Aorta (tissue), 5 donors: ENCODE measurements around the gene CD160. TPM values are rescaled to one million over a fixed set of nuclear protein-coding genes. Genes with fewer than 3 reads are reported as not detected.
"Not testable (repeated sequence)": the region's sequence is repeated elsewhere in the genome, so short reads cannot be mapped to it uniquely, and the experiment has no call there.

Source experiments
- ATAC-seq: fragments of 200-7000 bp; cut with Tn5 transposase; one replicate; pipeline ENCODE4 v1.9.1; 2022; ENCODE audit warnings: moderate library complexity; ENCODE audit not compliant: low FRiP score
- DNase-seq, 2 donors: peaks; one replicate each; pipeline ENCODE4 v3.0.0-alpha.2; 2020
- H3K27ac ChIP-seq, 2 donors: one replicate each; pipeline ENCODE4 v1.5.1; 2013; ENCODE audit warnings: low read length in 2 of 2, mild to moderate bottlenecking in 2 of 2, moderate library complexity in 2 of 2, control low read depth in 1 of 2, inconsistent platforms in 1 of 2, low read depth in 1 of 2
- H3K27me3 ChIP-seq, 2 donors: one replicate each; pipeline ENCODE4 v1.6.1; 2013; ENCODE audit warnings: control low read depth in 1 of 2, low read length in 1 of 2, mild to moderate bottlenecking in 1 of 2, moderate library complexity in 1 of 2; ENCODE audit not compliant: insufficient read depth in 2 of 2, control insufficient read depth in 1 of 2
- H3K36me3 ChIP-seq, 2 donors: one replicate each; pipeline ENCODE4 v1.6.1; 2013; ENCODE audit warnings: control low read depth in 1 of 2, low read length in 1 of 2, mild to moderate bottlenecking in 1 of 2; ENCODE audit not compliant: insufficient read depth in 2 of 2, control insufficient read depth in 1 of 2
- H3K4me1 ChIP-seq, 2 donors: one replicate each; pipeline ENCODE4 v1.6.1; 2013; ENCODE audit warnings: low read length in 2 of 2, control low read depth in 1 of 2, mild to moderate bottlenecking in 1 of 2, moderate library complexity in 1 of 2; ENCODE audit not compliant: insufficient read depth in 2 of 2, control insufficient read depth in 1 of 2
- H3K4me3 ChIP-seq, 2 donors: one replicate each; pipeline ENCODE4 v1.5.1; 2013; ENCODE audit warnings: low read length in 2 of 2, control low read depth in 1 of 2, mild to moderate bottlenecking in 1 of 2
- H3K9me3 ChIP-seq: one replicate; pipeline ENCODE4 v1.6.1; 2013; ENCODE audit warnings: mild to moderate bottlenecking, low read length; ENCODE audit not compliant: control insufficient read depth
- WGBS, 2 donors: extraction: QIAGEN DNeasy Blood & Tissue Kit; methylation state at CpG; one replicate each; pipeline ENCODE4 v1.1.7; 2013; 5-methylcytosine and 5-hydroxymethylcytosine counted together
- intact Hi-C, 2 donors: fragments of 100-400 bp; cut with DNase I; formaldehyde crosslinking; loops; one replicate each; pipeline versions ENCODE4 v1.14.2 to v1.15.0; 2022
- polyA plus RNA-seq, 2 donors: library from polyadenylated mRNA; stranded (reverse); fragments of 200-250 nt; gene quantifications; one replicate each; pipeline ENCODE4 v1.2.3, GENCODE V29; 2013
- total RNA-seq, 2 donors: library from RNA; stranded (reverse); fragmentation: NEBNext Ultra II Directional; extraction: Animal tissue kit (Norgen Biotek cat#: 25700); gene quantifications; one replicate each; pipeline ENCODE4 v1.2.1, GENCODE V29; 2021
- donor health status: healthy with polysubstance abuse.
- donor health status: Bipolar disorder and iron deficiency.
- donor health status: DM: no; HTN: no; CAD: no.
- donor health status: DM: no; HTN: no; CAD: no.
- donor health status: DM: yes; HTN: yes; CAD: no.

The CD160 gene
- total and polyA plus RNA-seq, 4 donors = 0.30 to 1.0 TPM; not detected in 2

DNA sequence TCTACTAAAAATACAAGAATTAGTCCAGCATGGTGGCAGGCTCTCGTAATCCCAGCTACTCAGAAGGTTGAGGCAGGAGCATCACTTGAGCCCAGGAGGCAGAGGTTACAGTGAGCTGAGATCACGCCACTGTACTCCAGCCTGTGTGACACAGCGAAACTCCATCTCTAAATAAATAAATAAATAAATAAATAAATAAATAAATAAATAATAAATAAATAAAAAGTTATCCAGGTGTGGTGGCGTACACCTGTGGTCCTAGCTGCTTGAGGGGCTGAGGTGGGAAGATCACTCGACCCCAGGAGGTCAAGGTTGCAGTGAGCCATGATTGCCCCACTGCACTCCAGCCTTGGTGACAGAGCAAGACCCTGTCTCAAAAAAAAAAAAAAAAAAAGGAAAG, 834 bp upstream of the CD160 start:
- H3K4me3 ChIP-seq, H3K4me1 ChIP-seq, H3K27me3 ChIP-seq, H3K36me3 ChIP-seq, H3K9me3 ChIP-seq, DNase-seq, H3K27ac ChIP-seq, ATAC-seq, intact Hi-C loops: not testable (repeated sequence)
- 98% methylated on average over 5 of the region's 5 CpGs for WGBS, 2 donors

DNA sequence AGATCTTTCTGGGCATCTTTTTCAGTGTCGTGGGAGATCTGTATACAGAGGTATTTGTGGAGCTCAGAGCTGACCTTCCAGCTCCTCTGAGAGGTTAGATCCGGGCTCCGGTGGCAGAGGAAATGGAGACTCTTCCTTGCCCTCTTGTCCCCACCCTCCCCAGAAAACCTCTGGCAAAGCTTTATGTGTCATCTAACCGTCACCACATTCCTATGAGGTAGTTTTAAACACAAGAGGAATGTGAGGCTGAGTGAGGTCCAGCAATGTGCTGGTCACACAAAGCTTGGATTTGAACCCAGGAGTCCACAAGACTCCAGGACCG, 1.2 kb downstream of the CD160 start:
- H3K9me3 ChIP-seq = no peaks in the 10 kb centered on the region
- no peak overlapping the region for H3K27ac ChIP-seq
- WGBS, 2 donors = 31 to 36% methylated on average over 5 of the region's 5 CpGs
- intact Hi-C loops = no loop called here
- ATAC-seq (no peak), DNase-seq (no peak)
- H3K27me3 ChIP-seq = no peaks in the 10 kb centered on the region
- H3K4me1 ChIP-seq = no peaks in the 10 kb centered on the region
- H3K4me3 ChIP-seq = no peak overlapping the region
- no peaks in the 10 kb centered on the region for H3K36me3 ChIP-seq

DNA sequence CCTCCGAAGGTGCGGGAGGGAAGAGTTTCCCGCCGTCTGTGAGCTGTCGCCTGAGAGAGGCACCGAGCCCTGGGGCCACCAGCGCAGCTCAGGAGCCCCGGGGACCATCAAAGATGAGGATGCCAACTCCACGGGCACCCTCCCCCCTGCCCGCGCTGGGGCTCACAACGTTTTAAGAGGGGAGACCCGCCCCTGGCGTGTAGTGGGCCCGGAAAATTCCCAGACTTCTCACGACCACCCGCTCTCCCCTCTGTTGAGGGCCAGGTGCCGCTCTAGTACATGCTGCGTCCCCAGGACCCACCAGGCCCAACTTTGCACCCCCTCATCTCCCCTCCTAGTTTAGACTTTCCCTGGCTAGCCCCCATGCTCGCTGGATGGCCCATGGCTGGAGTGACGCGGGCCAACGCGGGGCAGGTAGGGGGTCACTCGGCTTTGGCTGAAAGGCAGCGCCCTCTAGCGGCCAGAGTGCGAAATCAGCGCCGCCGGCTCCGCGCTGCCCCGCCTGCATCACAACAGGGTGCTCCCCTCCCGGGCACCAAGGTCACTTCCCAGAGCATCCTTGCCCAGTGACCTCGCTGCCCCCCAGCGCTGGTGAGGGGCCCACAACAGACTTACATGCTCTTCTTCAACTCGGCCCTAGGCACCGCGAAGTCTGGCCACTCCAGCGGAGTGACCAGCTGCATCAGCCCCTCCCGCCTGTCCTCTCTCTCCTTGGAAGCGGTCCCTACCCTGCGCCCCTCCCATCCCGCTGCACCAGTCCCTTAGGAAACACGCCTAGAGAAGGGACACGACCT, 1.8 kb downstream of the CD160 start:
- Histone ChIP-seq H3K27me3 (no peaks in the 10 kb centered on the region), H3K27ac (no peak overlapping the region), H3K9me3 (no peaks in the 10 kb centered on the region), H3K4me1 (no peaks in the 10 kb centered on the region), H3K4me3 (no peak overlapping the region), H3K36me3 (no peaks in the 10 kb centered on the region)
- peak; percentile 93 for ATAC-seq
- intact Hi-C loops = no loop called here
- 4 to 5% methylated on average over 46 to 47 of the region's 47 CpGs for WGBS, 2 donors
- DNase-seq = peak; percentile 83 to 92

DNA sequence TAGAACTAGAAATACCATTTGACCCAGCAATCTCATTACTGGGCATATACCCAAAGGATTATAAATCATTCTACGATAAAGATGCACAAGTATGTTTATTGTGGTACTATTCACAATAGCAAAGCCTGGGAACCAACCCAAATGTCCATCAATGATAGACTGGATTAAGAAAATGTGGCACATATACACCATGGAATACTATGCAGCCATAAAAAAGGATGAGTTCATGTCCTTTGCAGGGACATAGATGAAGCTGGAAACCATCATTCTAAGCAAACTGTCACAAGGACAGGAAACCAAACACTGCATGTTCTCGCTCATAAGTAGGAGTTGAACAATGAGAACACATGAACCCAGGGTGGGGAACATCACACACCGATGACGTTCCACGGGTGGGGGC, 6.9 kb downstream of the CD160 start:
- intact Hi-C loops, DNase-seq, H3K36me3 ChIP-seq, H3K27ac ChIP-seq, H3K4me3 ChIP-seq, H3K9me3 ChIP-seq, ATAC-seq, H3K27me3 ChIP-seq, H3K4me1 ChIP-seq: not testable (repeated sequence)
- 96 to 98% methylated on average over 5 of the region's 5 CpGs for WGBS, 2 donors

DNA sequence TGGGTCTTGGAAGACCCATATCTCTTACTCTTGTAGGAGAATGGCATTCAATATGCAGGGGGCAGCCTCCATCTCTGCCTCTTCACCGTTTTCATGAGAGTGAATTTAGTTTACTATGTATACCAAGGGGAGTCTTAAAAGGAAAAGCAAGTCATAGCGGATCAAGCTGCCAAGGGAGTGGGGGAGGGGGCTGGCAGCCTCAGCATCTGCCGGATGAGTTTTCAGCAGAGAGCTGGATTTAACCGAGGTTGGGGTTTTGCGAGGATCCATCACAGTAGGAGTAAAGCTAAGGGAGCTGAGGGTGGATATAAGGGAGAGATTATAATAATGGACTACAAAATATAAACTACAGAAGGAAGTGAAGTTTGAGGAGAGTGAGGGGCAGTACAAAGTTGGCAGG, 9.9 kb downstream of the CD160 start:
- Histone ChIP-seq H3K27ac (no peak overlapping the region), H3K9me3 (no peaks in the 10 kb centered on the region), H3K36me3 (no peaks in the 10 kb centered on the region), H3K27me3 (no peaks in the 10 kb centered on the region), H3K4me3 (no peak overlapping the region), H3K4me1 (no peaks in the 10 kb centered on the region)
- intact Hi-C loops = no loop called here
- no peak for DNase-seq
- WGBS, 2 donors = 18 to 39% methylated on average over 5 of the region's 5 CpGs
- ATAC-seq = no peak

DNA sequence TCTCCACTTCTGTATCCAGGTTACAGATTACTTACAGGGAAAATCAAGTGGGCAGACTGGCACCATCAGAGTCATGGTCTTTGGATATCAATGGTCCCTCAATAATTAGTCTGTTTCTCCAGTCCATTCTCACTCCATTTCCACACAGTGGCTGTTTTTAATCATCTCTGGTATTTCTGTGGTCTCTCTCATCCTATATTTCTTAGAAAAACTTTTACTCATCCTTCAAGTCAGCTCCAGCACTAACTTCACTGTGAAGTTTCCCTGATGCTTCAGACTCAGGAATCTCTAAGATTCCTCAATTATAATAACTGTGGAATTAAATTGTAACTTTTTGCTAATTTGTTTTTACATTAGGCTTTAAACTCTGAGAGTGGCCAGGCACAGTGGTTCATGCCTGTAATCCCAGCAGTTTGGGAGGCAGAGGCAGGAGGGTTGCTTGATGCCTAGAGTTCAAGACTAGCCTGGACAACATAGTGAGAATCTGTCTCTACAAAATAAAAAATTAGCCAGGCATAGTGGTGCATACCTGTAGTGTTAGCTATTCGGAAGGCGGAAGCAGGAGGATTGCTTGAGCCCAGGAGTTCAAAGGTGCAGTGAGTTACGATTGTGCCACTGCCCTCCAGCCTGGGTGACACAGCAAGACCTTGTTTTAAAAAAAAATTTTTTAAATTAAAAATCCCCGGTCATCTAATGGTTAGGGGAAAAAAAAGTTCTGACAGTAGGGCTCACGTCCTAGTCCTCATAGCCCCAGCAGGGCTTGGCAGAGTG, 10.6 kb downstream of the CD160 start:
- H3K4me1 ChIP-seq = no peaks in the 10 kb centered on the region
- no peaks in the 10 kb centered on the region for H3K27me3 ChIP-seq
- no peak for DNase-seq
- no peaks in the 10 kb centered on the region for H3K36me3 ChIP-seq
- no peak for ATAC-seq
- intact Hi-C loops = no loop called here
- H3K4me3 ChIP-seq = no peak overlapping the region
- WGBS, 2 donors = 88 to 91% methylated on average over 5 of the region's 5 CpGs
- no peaks in the 10 kb centered on the region for H3K9me3 ChIP-seq
- H3K27ac ChIP-seq = no peak overlapping the region

DNA sequence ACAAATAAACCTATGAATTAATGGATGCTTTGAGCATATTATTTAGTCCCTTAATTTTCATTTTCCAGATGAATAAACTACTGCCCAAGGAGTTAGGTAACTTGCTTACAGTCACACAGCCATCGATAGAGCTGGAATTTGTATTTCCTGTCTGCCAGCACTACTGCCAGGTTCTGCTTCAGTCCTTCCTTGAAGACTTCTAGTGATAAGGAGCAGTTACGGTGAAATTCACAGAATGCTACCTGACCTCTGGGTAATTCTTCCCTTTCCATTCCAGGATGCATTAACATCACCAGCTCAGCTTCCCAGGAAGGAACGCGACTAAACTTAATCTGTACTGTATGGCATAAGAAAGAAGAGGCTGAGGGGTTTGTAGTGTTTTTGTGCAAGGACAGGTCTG, 11.2 kb downstream of the CD160 start:
- no peak for ATAC-seq
- H3K27me3 ChIP-seq = no peaks in the 10 kb centered on the region
- H3K9me3 ChIP-seq = no peaks in the 10 kb centered on the region
- DNase-seq = no peak
- H3K4me3 ChIP-seq = no peak overlapping the region
- intact Hi-C loops = no loop called here
- no peaks in the 10 kb centered on the region for H3K36me3 ChIP-seq
- no peak overlapping the region for H3K27ac ChIP-seq
- 79 to 82% methylated on average over 4 of the region's 4 CpGs for WGBS, 2 donors
- H3K4me1 ChIP-seq = no peaks in the 10 kb centered on the region

DNA sequence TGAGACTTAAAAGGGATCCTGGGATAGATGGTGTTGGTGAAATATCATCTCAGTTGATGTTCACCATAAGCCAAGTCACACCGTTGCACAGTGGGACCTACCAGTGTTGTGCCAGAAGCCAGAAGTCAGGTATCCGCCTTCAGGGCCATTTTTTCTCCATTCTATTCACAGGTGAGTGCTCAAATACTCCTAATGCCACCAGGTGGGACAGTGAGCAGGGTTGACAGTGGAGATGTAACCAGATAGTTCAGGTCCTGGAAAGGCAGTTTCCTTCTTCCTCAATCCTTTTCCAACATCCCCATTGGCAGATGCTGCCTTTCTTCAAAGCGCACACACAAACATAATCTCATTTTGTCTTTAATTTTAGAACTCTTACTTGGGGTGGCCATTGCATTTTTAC, 11.6 kb downstream of the CD160 start:
- Histone ChIP-seq H3K27me3 (no peaks in the 10 kb centered on the region), H3K36me3 (no peaks in the 10 kb centered on the region), H3K9me3 (no peaks in the 10 kb centered on the region), H3K4me3 (no peak overlapping the region), H3K27ac (no peak overlapping the region), H3K4me1 (no peaks in the 10 kb centered on the region)
- 94 to 97% methylated on average over 3 of the region's 3 CpGs for WGBS, 2 donors
- no peak for ATAC-seq
- DNase-seq = no peak
- intact Hi-C loops = no loop called here

DNA sequence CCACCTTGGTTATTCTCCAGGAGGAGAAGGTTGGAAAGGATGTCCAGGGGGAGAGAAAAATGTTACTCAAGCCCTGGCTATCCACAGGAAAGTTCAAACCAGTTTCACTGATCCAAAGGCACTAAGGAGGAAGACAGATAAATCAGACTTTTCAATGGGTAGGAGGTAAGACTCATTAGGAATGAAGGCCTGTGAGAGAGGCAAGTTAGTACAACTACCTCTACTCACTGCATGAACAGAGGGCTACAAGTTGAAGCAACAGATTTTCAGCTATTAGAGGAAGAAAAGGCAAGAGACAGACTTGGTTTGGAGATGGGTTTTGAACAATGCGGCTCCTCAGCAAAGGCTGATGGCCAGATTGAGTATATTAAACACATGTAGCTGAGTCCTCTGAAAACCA, 16.9 kb downstream of the CD160 start:
- Histone ChIP-seq H3K36me3 (no peaks in the 10 kb centered on the region), H3K4me1 (peaks cover 0 to 2% of the 10 kb centered on the region in 2 donors)

More for the DNA sequence above, 16.9 kb downstream of the CD160 start:
- 95 to 100% methylated on average over 1 of the region's 1 CpG for WGBS, 2 donors
- no peaks in the 10 kb centered on the region for H3K27me3 ChIP-seq
- ATAC-seq = no peak
- no peak overlapping the region for H3K4me3 ChIP-seq
- DNase-seq = no peak
- no peak overlapping the region for H3K27ac ChIP-seq
- intact Hi-C loops = no loop called here
- no peaks in the 10 kb centered on the region for H3K9me3 ChIP-seq
